ENCODE results near the gene COLEC11. TPM values are rescaled to one million over a fixed set of nuclear protein-coding genes. Genes with fewer than 3 reads are reported as not detected.
"Not testable (repeated sequence)": the region's sequence is repeated elsewhere in the genome, so short reads cannot be mapped to it uniquely, and the experiment has no call there.

COLEC11 gene
- polyA plus RNA-seq, 1 donor (not counting 4 experiments of a cell fraction or from before 2014, with no cell fraction given), result not detected

DNA sequence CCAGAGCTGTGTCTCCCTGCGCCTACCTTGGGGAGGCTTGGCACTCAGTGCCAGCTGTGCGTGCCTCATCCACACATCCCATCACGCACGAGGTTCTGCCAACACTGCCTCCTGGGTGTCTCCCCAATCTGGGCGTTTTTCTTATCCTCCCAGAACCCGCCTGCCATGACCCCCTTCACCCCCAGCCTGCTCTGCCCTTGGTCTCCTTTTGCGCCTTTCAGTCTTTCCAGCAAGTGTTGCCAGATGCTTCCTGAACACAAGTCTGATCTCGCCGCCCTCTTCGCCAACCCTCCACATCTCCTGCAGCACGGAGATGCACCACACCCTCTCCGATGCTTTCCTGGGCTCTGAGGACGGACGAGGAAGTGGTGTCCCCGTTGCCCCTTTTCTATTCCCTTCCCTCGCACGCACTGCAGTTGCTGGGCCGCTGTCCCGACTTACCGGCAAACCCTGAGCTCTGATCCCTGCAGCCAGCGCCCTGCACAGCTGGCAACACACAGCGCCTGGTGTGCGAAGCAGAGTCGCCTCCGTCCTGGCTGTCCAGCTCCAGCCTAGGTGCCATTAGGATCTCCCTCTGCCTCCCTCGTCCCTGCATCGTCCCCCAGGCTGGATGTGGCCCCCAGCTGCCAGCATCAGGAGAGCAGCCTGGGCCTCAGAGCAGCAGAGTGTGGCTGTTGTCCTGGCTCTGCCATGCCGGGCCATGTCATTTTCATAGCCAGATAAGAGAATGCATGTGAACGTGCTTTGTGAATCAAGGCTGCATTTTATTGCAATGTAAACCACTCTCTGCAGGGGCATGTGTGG is 40.5 kb downstream of the COLEC11 start:
- Histone ChIP-seq H3K9ac (ENCODE audit: control insufficient read depth, extremely low read depth, insufficient read depth, low read length) (no peak overlapping the region), H4K20me1 (ENCODE audit: control insufficient read depth, extremely low read depth, insufficient read depth, low read length) (no peaks in the 10 kb centered on the region), H3K9me1 (ENCODE audit: control insufficient read depth, extremely low read depth, insufficient read depth, low read length) (no peaks in the 10 kb centered on the region), H3K79me2 (ENCODE audit: control insufficient read depth, insufficient read depth, low read length) (no peaks in the 10 kb centered on the region), H3K4me1 (ENCODE audit: control insufficient read depth, extremely low read depth, insufficient read depth, low read length) (peaks cover 12% of the 10 kb centered on the region), H3K36me3 (ENCODE audit: control insufficient read depth in 2 of 2, extremely low read depth in 1 of 2, insufficient read depth in 2 of 2, low read length in 2 of 2) (no peaks in the 10 kb centered on the region), H2AFZ (ENCODE audit: control insufficient read depth, low read length) (peak overlapping the region; percentile 27), H3K4me3 (ENCODE audit: control insufficient read depth in 2 of 3, extremely low read depth in 1 of 3, insufficient read depth in 2 of 3, low read depth in 1 of 3, low read length in 3 of 3) (no peak overlapping the region), H3K4me2 (ENCODE audit: control insufficient read depth, extremely low read depth, insufficient read depth, low read depth, low read length) (peak overlapping the region; percentile 33), H3K27ac (ENCODE audit: control insufficient read depth, insufficient read depth, low read length) (no peak overlapping the region), H3K27me3 (ENCODE audit: control insufficient read depth, extremely low read depth, insufficient read depth, low read length) (peaks cover 10% of the 10 kb centered on the region), H3K9me3 (ENCODE audit: control insufficient read depth, low read depth, low read length) (no peaks in the 10 kb centered on the region)
- dilution Hi-C loops (cut with MboI; ENCODE audit: extremely low pct_ligation_motif_present, low sequenced_read_pairs), result no loop called here
- DNase-seq (ENCODE audit: low read depth, low spot score), result no peak
- TF ChIP-seq CTCF (optimal IDR thresholded peaks at IDR 0.05 in 1 of 3, IDR thresholded peaks at IDR 0.05 in 1 of 3, conservative IDR thresholded peaks at IDR 0.05 in 1 of 3; ENCODE audit: extremely low read depth in 1 of 3, insufficient read depth in 2 of 3, low read length in 3 of 3) (no peak), EZH2 (IDR thresholded peaks at IDR 0.05; ENCODE audit: low read length) (no peak)
- FAIRE-seq, result no peak

DNA sequence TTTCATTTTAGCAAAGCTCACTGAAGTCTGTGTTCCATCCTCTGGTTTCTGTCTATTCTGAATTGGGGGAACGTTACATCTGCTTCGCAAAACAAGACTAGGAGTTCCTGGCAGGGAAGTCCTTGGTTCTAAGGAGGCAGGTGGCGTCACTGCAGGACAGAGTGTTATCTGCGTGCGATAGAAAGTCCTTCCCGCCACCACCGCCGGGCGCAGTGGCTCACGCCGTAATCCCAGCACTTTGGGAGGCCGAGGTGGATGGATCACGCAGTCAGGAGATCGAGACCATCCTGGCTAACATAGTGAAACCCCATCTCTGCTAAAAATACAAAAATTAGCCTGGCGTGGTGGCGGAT is 41.0 kb downstream of the COLEC11 start:
- H3K9me1 ChIP-seq (ENCODE audit: control insufficient read depth, extremely low read depth, insufficient read depth, low read length); DNase-seq (ENCODE audit: low read depth, low spot score); H2AFZ ChIP-seq (ENCODE audit: control insufficient read depth, low read length); H4K20me1 ChIP-seq (ENCODE audit: control insufficient read depth, extremely low read depth, insufficient read depth, low read length); dilution Hi-C loops (cut with MboI; ENCODE audit: extremely low pct_ligation_motif_present, low sequenced_read_pairs); H3K4me3 ChIP-seq (ENCODE audit: control insufficient read depth in 2 of 3, extremely low read depth in 1 of 3, insufficient read depth in 2 of 3, low read depth in 1 of 3, low read length in 3 of 3); H3K9ac ChIP-seq (ENCODE audit: control insufficient read depth, extremely low read depth, insufficient read depth, low read length); H3K36me3 ChIP-seq (ENCODE audit: control insufficient read depth in 2 of 2, extremely low read depth in 1 of 2, insufficient read depth in 2 of 2, low read length in 2 of 2); FAIRE-seq; H3K27ac ChIP-seq (ENCODE audit: control insufficient read depth, insufficient read depth, low read length); H3K79me2 ChIP-seq (ENCODE audit: control insufficient read depth, insufficient read depth, low read length); H3K9me3 ChIP-seq (ENCODE audit: control insufficient read depth, low read depth, low read length): not testable (repeated sequence)
- Histone ChIP-seq H3K4me1 (ENCODE audit: control insufficient read depth, extremely low read depth, insufficient read depth, low read length) (peaks cover 12% of the 10 kb centered on the region), H3K4me2 (ENCODE audit: control insufficient read depth, extremely low read depth, insufficient read depth, low read depth, low read length) (peak overlapping the region; percentile 33), H3K27me3 (ENCODE audit: control insufficient read depth, extremely low read depth, insufficient read depth, low read length) (peaks cover 10% of the 10 kb centered on the region)

All from keratinocyte (primary cell).